GM12878 (cell line): ENCODE measurements around the gene CBFB.

ENCODE experiments used
- BACH1 ChIP-seq: fragments of 450-650 bp; IDR thresholded peaks from 2 replicates; pipeline ENCODE4 v1.6.1; 2017; ENCODE audit warnings: mild to moderate bottlenecking, borderline replicate concordance
- HCFC1 ChIP-seq: fragments of 150-350 bp; IDR thresholded peaks from 2 replicates; pipeline ENCODE4 v1.6.1; 2014; ENCODE audit warnings: low read length
- JUNB ChIP-seq: IDR thresholded peaks from 2 replicates; pipeline ENCODE4 v1.6.1; 2016; ENCODE audit warnings: antibody characterized with exemption, mild to moderate bottlenecking
- NBN ChIP-seq: fragments of 450-650 bp; IDR thresholded peaks from 2 replicates; pipeline ENCODE4 v1.6.1; 2016
- NR2C2 ChIP-seq: IDR thresholded peaks from 2 replicates; pipeline ENCODE4 v1.6.1; 2011; ENCODE audit warnings: borderline replicate concordance, low read depth; ENCODE audit not compliant: control insufficient read depth, insufficient read length
- PAX8 ChIP-seq: fragments of 450-650 bp; IDR thresholded peaks from 2 replicates; pipeline ENCODE4 v1.6.1; 2017; ENCODE audit warnings: mild to moderate bottlenecking, moderate library complexity
- POLR2AphosphoS5 ChIP-seq: IDR thresholded peaks from 2 replicates; pipeline ENCODE4 v1.6.1; 2011; ENCODE audit warnings: mild to moderate bottlenecking, low read length, inconsistent platforms
- RB1 ChIP-seq: fragments of 450-650 bp; formaldehyde crosslinking; IDR thresholded peaks from 2 replicates; pipeline ENCODE4 v1.6.1; 2017; ENCODE audit warnings: mild to moderate bottlenecking, borderline replicate concordance
- TF ChIP-seq, protein P1 (sequence below), 3 experiments: IDR thresholded peaks in 2 of 3; conservative IDR thresholded peaks in 1 of 3; 2 replicates each; pipeline ENCODE4 v1.5.1; 2011; ENCODE audit warnings: low read depth in 3 of 3, low read length in 3 of 3, mild to moderate bottlenecking in 3 of 3, control low read depth in 2 of 3, moderate library complexity in 2 of 3, inconsistent platforms in 1 of 3, mixed read lengths in 1 of 3; ENCODE audit not compliant: control insufficient read depth in 2 of 3, insufficient read depth in 1 of 3; ENCODE audit errors: extremely low read depth in 1 of 3
- TF ChIP-seq, protein P2 (sequence below): IDR thresholded peaks from 2 replicates; pipeline ENCODE4 v1.6.1; 2012; ENCODE audit warnings: low read depth, low read length, improper control_type of control experiment
- TF ChIP-seq, protein P3 (sequence below): IDR thresholded peaks from 2 replicates; pipeline ENCODE4 v1.6.1; 2011; ENCODE audit warnings: low read depth, low read length, improper control_type of control experiment, borderline replicate concordance
- TF ChIP-seq, protein P4 (sequence below): fragments of 450-650 bp; IDR thresholded peaks from 2 replicates; pipeline ENCODE4 v1.6.1; 2017; ENCODE audit warnings: mild to moderate bottlenecking

DNA sequence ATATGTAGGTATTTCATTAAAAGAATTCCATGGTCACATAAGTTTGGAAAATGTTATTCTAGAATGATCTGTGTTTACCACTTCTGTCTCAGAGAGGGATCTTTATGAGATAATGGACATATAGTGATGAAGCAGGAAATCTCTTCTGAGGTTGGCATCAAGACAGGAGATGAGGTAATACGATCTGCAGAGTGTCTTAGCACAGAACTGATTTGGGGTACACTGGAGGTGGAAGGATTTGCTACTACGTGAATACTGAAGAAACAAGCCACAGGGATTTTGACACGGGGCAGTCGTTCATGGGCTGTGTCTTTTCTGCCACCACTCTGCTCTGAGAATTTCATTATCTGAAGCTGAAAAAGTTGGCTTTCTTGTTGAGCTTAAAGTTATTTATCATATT lies 5.5 kb downstream of the CBFB start:
- TF ChIP-seq RB1, result no peak
- TF ChIP-seq, protein P1, sequence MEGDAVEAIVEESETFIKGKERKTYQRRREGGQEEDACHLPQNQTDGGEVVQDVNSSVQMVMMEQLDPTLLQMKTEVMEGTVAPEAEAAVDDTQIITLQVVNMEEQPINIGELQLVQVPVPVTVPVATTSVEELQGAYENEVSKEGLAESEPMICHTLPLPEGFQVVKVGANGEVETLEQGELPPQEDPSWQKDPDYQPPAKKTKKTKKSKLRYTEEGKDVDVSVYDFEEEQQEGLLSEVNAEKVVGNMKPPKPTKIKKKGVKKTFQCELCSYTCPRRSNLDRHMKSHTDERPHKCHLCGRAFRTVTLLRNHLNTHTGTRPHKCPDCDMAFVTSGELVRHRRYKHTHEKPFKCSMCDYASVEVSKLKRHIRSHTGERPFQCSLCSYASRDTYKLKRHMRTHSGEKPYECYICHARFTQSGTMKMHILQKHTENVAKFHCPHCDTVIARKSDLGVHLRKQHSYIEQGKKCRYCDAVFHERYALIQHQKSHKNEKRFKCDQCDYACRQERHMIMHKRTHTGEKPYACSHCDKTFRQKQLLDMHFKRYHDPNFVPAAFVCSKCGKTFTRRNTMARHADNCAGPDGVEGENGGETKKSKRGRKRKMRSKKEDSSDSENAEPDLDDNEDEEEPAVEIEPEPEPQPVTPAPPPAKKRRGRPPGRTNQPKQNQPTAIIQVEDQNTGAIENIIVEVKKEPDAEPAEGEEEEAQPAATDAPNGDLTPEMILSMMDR (IDR thresholded peaks at IDR 0.05 in 2 of 3, conservative IDR thresholded peaks at IDR 0.05 in 1 of 3; ENCODE audit: control insufficient read depth in 2 of 3, extremely low read depth in 1 of 3, insufficient read depth in 1 of 3, low read depth in 3 of 3, low read length in 3 of 3), result no peak
- TF ChIP-seq JUNB, result no peak
- TF ChIP-seq, protein P2, sequence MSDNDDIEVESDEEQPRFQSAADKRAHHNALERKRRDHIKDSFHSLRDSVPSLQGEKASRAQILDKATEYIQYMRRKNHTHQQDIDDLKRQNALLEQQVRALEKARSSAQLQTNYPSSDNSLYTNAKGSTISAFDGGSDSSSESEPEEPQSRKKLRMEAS, result no peak
- TF ChIP-seq NBN, result no peak
- no peak for TF ChIP-seq BACH1
- no peak for TF ChIP-seq POLR2AphosphoS5
- no peak for TF ChIP-seq HCFC1
- TF ChIP-seq NR2C2, result no peak
- no peak for TF ChIP-seq PAX8
- TF ChIP-seq, protein P3, sequence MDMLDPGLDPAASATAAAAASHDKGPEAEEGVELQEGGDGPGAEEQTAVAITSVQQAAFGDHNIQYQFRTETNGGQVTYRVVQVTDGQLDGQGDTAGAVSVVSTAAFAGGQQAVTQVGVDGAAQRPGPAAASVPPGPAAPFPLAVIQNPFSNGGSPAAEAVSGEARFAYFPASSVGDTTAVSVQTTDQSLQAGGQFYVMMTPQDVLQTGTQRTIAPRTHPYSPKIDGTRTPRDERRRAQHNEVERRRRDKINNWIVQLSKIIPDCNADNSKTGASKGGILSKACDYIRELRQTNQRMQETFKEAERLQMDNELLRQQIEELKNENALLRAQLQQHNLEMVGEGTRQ, result no peak
- TF ChIP-seq, protein P4, sequence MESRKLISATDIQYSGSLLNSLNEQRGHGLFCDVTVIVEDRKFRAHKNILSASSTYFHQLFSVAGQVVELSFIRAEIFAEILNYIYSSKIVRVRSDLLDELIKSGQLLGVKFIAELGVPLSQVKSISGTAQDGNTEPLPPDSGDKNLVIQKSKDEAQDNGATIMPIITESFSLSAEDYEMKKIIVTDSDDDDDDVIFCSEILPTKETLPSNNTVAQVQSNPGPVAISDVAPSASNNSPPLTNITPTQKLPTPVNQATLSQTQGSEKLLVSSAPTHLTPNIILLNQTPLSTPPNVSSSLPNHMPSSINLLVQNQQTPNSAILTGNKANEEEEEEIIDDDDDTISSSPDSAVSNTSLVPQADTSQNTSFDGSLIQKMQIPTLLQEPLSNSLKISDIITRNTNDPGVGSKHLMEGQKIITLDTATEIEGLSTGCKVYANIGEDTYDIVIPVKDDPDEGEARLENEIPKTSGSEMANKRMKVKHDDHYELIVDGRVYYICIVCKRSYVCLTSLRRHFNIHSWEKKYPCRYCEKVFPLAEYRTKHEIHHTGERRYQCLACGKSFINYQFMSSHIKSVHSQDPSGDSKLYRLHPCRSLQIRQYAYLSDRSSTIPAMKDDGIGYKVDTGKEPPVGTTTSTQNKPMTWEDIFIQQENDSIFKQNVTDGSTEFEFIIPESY, result no peak
